SJCRH30 (cell line): ENCODE measurements around the gene PLCZ1. TPM values are rescaled to one million over a fixed set of nuclear protein-coding genes. Genes with fewer than 3 reads are reported as not detected.

Experiments
- DNase-seq, 2 experiments: peaks; one replicate each; pipeline ENCODE4 v3.0.0-alpha.2; 2015 to 2020
- H3K27ac ChIP-seq: fragments of 250-450 bp; sonication (Bioruptor Pico); 2 replicates; pipeline ENCODE4 v1.5.1; 2020; ENCODE audit warnings: mild to moderate bottlenecking, moderate library complexity
- H3K27me3 ChIP-seq: fragments of 250-450 bp; sonication (Bioruptor Pico); 2 replicates; pipeline ENCODE4 v1.5.1; 2020; ENCODE audit warnings: mild to moderate bottlenecking, moderate library complexity
- H3K36me3 ChIP-seq: fragments of 250-450 bp; sonication (Bioruptor Pico); 2 replicates; pipeline ENCODE4 v1.5.1; 2020; ENCODE audit warnings: mild to moderate bottlenecking, moderate library complexity
- H3K4me1 ChIP-seq: fragments of 250-450 bp; sonication (Bioruptor Pico); 2 replicates; pipeline ENCODE4 v1.5.1; 2020; ENCODE audit warnings: mild to moderate bottlenecking, moderate library complexity
- H3K4me3 ChIP-seq: fragments of 250-450 bp; sonication (Bioruptor Pico); 2 replicates; pipeline ENCODE4 v1.5.1; 2020; ENCODE audit warnings: mild to moderate bottlenecking, moderate library complexity
- H3K9me3 ChIP-seq: fragments of 250-450 bp; sonication (Bioruptor Pico); replicated peaks from 2 replicates; pipeline ENCODE4 v1.5.1; 2020; ENCODE audit warnings: mild to moderate bottlenecking, moderate library complexity
- total RNA-seq: library from RNA; depleted of rRNA; stranded (reverse); fragments of >200 nt; shearing (Covaris generic); gene quantifications from 2 replicates; pipeline ENCODE4 v1.2.3, GENCODE V29; 2014

The PLCZ1 gene
- total RNA-seq, 1 experiment from 2014 or later, result not detected

GRCh38 chr12:18683327-18684013, 54.3 kb downstream of the PLCZ1 start:
- H3K9me3 ChIP-seq, result no peaks in the 10 kb centered on the region
- H3K4me3 ChIP-seq, result no peak overlapping the region
- no peaks in the 10 kb centered on the region for H3K4me1 ChIP-seq
- DNase-seq, result no peak
- H3K36me3 ChIP-seq, result no peaks in the 10 kb centered on the region
- no peaks in the 10 kb centered on the region for H3K27me3 ChIP-seq
- H3K27ac ChIP-seq, result no peak overlapping the region

GRCh38 chr12:18681818-18682217, 56.0 kb downstream of the PLCZ1 start:
- H3K4me1 ChIP-seq, result no peaks in the 10 kb centered on the region
- no peaks in the 10 kb centered on the region for H3K9me3 ChIP-seq
- no peak overlapping the region for H3K27ac ChIP-seq
- no peaks in the 10 kb centered on the region for H3K36me3 ChIP-seq
- no peak overlapping the region for H3K4me3 ChIP-seq
- no peaks in the 10 kb centered on the region for H3K27me3 ChIP-seq
- DNase-seq, result no peak

GRCh38 chr12:18676996-18677588, 60.7 kb downstream of the PLCZ1 start:
- no peaks in the 10 kb centered on the region for H3K4me1 ChIP-seq
- H3K9me3 ChIP-seq, result no peaks in the 10 kb centered on the region
- no peaks in the 10 kb centered on the region for H3K36me3 ChIP-seq
- no peaks in the 10 kb centered on the region for H3K27me3 ChIP-seq
- H3K27ac ChIP-seq, result no peak overlapping the region
- DNase-seq, result no peak
- no peak overlapping the region for H3K4me3 ChIP-seq

- DNase-seq, result no peak
- Histone ChIP-seq H3K4me3 (no peak overlapping the region), H3K27ac (no peak overlapping the region), H3K4me1 (no peaks in the 10 kb centered on the region), H3K27me3 (no peaks in the 10 kb centered on the region), H3K36me3 (no peaks in the 10 kb centered on the region), H3K9me3 (no peaks in the 10 kb centered on the region)
These were observed 61.7 kb downstream of the PLCZ1 start for GRCh38 chr12:18676141-18676540.

GRCh38 chr12:18658829-18659228, 79.0 kb downstream of the PLCZ1 start:
- no peak overlapping the region for H3K4me3 ChIP-seq
- H3K27ac ChIP-seq, result no peak overlapping the region
- no peaks in the 10 kb centered on the region for H3K27me3 ChIP-seq
- DNase-seq, result no peak
- H3K4me1 ChIP-seq, result no peaks in the 10 kb centered on the region
- H3K36me3 ChIP-seq, result no peaks in the 10 kb centered on the region
- H3K9me3 ChIP-seq, result no peaks in the 10 kb centered on the region; the same call in 1 of the 2 replicates

GRCh38 chr12:18658179-18658578, 79.6 kb downstream of the PLCZ1 start:
- Histone ChIP-seq H3K27me3 (no peaks in the 10 kb centered on the region), H3K27ac (no peak overlapping the region), H3K36me3 (no peaks in the 10 kb centered on the region), H3K4me1 (no peaks in the 10 kb centered on the region), H3K9me3 (no peaks in the 10 kb centered on the region; the same call in 1 of the 2 replicates), H3K4me3 (no peak overlapping the region)
- no peak for DNase-seq

- Histone ChIP-seq H3K4me1 (no peaks in the 10 kb centered on the region), H3K27me3 (no peaks in the 10 kb centered on the region), H3K36me3 (no peaks in the 10 kb centered on the region), H3K27ac (no peak overlapping the region), H3K4me3 (no peak overlapping the region), H3K9me3 (no peaks in the 10 kb centered on the region)
- no peak for DNase-seq
These were observed 82.5 kb downstream of the PLCZ1 start for GRCh38 chr12:18655351-18655750.

- DNase-seq, result no peak
These were observed 84.3 kb downstream of the PLCZ1 start for GRCh38 chr12:18653465-18653864.

GRCh38 chr12:18652596-18652995, 85.2 kb downstream of the PLCZ1 start:
- H3K27ac ChIP-seq, result no peak overlapping the region
- no peak for DNase-seq
- H3K27me3 ChIP-seq, result no peaks in the 10 kb centered on the region
- no peaks in the 10 kb centered on the region for H3K4me1 ChIP-seq
- H3K36me3 ChIP-seq, result no peaks in the 10 kb centered on the region
- no peak overlapping the region for H3K4me3 ChIP-seq
- no peaks in the 10 kb centered on the region for H3K9me3 ChIP-seq

More at GRCh38 chr12:18653465-18653864, 84.3 kb downstream of the PLCZ1 start:
- H3K9me3 ChIP-seq, result no peaks in the 10 kb centered on the region
- H3K27me3 ChIP-seq, result no peaks in the 10 kb centered on the region
- H3K4me3 ChIP-seq, result no peak overlapping the region
- H3K4me1 ChIP-seq, result no peaks in the 10 kb centered on the region
- no peaks in the 10 kb centered on the region for H3K36me3 ChIP-seq
- no peak overlapping the region for H3K27ac ChIP-seq

- Histone ChIP-seq H3K4me3 (no peak overlapping the region), H3K27ac (no peak overlapping the region), H3K36me3 (no peaks in the 10 kb centered on the region), H3K9me3 (no peaks in the 10 kb centered on the region), H3K4me1 (no peaks in the 10 kb centered on the region), H3K27me3 (no peaks in the 10 kb centered on the region)
- DNase-seq, result no peak
These were observed 86.3 kb downstream of the PLCZ1 start for GRCh38 chr12:18651525-18651924.

- Histone ChIP-seq H3K27me3 (no peaks in the 10 kb centered on the region), H3K9me3 (no peaks in the 10 kb centered on the region), H3K27ac (no peak overlapping the region), H3K36me3 (no peaks in the 10 kb centered on the region), H3K4me3 (no peak overlapping the region), H3K4me1 (no peaks in the 10 kb centered on the region)
- DNase-seq, result no peak
These were observed 91.4 kb downstream of the PLCZ1 start for GRCh38 chr12:18646286-18646890.

- Histone ChIP-seq H3K4me1 (no peaks in the 10 kb centered on the region), H3K27ac (no peak overlapping the region), H3K9me3 (no peaks in the 10 kb centered on the region), H3K4me3 (no peak overlapping the region), H3K27me3 (no peaks in the 10 kb centered on the region), H3K36me3 (no peaks in the 10 kb centered on the region)
- no peak for DNase-seq
These were observed 93.2 kb downstream of the PLCZ1 start for GRCh38 chr12:18644564-18644963.

GRCh38 chr12:18643681-18644080, 94.1 kb downstream of the PLCZ1 start:
- Histone ChIP-seq H3K4me1 (no peaks in the 10 kb centered on the region), H3K4me3 (no peak overlapping the region), H3K27ac (no peak overlapping the region), H3K27me3 (no peaks in the 10 kb centered on the region), H3K36me3 (no peaks in the 10 kb centered on the region), H3K9me3 (no peaks in the 10 kb centered on the region)
- DNase-seq, result peak in 1 of 2 experiments; percentile 10

GRCh38 chr12:18640321-18640955, 97.4 kb downstream of the PLCZ1 start:
- Histone ChIP-seq H3K27me3 (no peaks in the 10 kb centered on the region), H3K4me1 (no peaks in the 10 kb centered on the region), H3K27ac (no peak overlapping the region), H3K4me3 (no peak overlapping the region), H3K36me3 (no peaks in the 10 kb centered on the region), H3K9me3 (no peaks in the 10 kb centered on the region)
- no peak for DNase-seq

- peaks cover 9% of the 10 kb centered on the region for H3K4me1 ChIP-seq
- H3K27me3 ChIP-seq, result no peaks in the 10 kb centered on the region
- H3K9me3 ChIP-seq, result no peaks in the 10 kb centered on the region
- H3K36me3 ChIP-seq, result no peaks in the 10 kb centered on the region
- DNase-seq, result no peak
- H3K27ac ChIP-seq, result no peak overlapping the region
- no peak overlapping the region for H3K4me3 ChIP-seq
These were observed 103.4 kb downstream of the PLCZ1 start for GRCh38 chr12:18634382-18634781.
